IPS-NIHi7 (cell line): ENCODE results near the gene PPP2R3B.
"Not testable (repeated sequence)": the region's sequence is repeated elsewhere in the genome, so short reads cannot be mapped to it uniquely, and the experiment has no call there.

Source experiments
- DNase-seq: peaks from one replicate; pipeline ENCODE4 v3.0.0; 2012; ENCODE audit warnings: mixed read lengths; ENCODE audit errors: extremely low spot score

PPP2R3B gene

GRCh38 chrX:338836-339400 is 47.8 kb downstream of the PPP2R3B start:
- no peak for DNase-seq

- DNase-seq, result no peak
Observed at GRCh38 chrX:338281-338835, 48.3 kb downstream of the PPP2R3B start.

GRCh38 chrX:337331-337831 is 49.3 kb downstream of the PPP2R3B start:
- no peak for DNase-seq

GRCh38 chrX:336227-336626 is 50.5 kb downstream of the PPP2R3B start:
- no peak for DNase-seq

GRCh38 chrX:335758-336155 is 51.0 kb downstream of the PPP2R3B start:
- DNase-seq, result no peak

- DNase-seq, result no peak
Observed at GRCh38 chrX:334971-335757, 51.5 kb downstream of the PPP2R3B start.

GRCh38 chrX:334331-334891 is 52.3 kb downstream of the PPP2R3B start:
- no peak for DNase-seq

GRCh38 chrX:333611-334311 is 52.9 kb downstream of the PPP2R3B start:
- DNase-seq, result no peak

- DNase-seq, result no peak
Observed at GRCh38 chrX:332916-333610, 53.6 kb downstream of the PPP2R3B start.

- DNase-seq, result no peak
Observed at GRCh38 chrX:332496-332860, 54.2 kb downstream of the PPP2R3B start.

GRCh38 chrX:331825-332495 is 54.7 kb downstream of the PPP2R3B start:
- DNase-seq, result no peak

- DNase-seq, result peak; percentile 61
Observed at GRCh38 chrX:331151-331824, 55.4 kb downstream of the PPP2R3B start.

GRCh38 chrX:330726-331150 is 56.0 kb downstream of the PPP2R3B start:
- no peak for DNase-seq

GRCh38 chrX:330141-330725 is 56.5 kb downstream of the PPP2R3B start:
- DNase-seq, result not testable (repeated sequence)

- DNase-seq, result no peak
Observed at GRCh38 chrX:329291-329910, 57.3 kb downstream of the PPP2R3B start.

GRCh38 chrX:327660-328126 is 59.0 kb downstream of the PPP2R3B start:
- DNase-seq, result no peak

GRCh38 chrX:324664-325063 is 62.0 kb downstream of the PPP2R3B start:
- DNase-seq, result not testable (repeated sequence)

- DNase-seq, result peak; percentile 31
Observed at GRCh38 chrX:323721-324628, 62.7 kb downstream of the PPP2R3B start.
